Measurements from ENCODE around the gene NDUFAF2. TPM values are rescaled to one million over a fixed set of nuclear protein-coding genes. Genes with fewer than 3 reads are reported as not detected.

The NDUFAF2 gene
- total and polyA plus RNA-seq, 10 of the 15 experiments (the other 5 are each of a cell fraction or from before 2014, with no cell fraction given), result 22.4 to 121 (median 65.3) TPM

DNA sequence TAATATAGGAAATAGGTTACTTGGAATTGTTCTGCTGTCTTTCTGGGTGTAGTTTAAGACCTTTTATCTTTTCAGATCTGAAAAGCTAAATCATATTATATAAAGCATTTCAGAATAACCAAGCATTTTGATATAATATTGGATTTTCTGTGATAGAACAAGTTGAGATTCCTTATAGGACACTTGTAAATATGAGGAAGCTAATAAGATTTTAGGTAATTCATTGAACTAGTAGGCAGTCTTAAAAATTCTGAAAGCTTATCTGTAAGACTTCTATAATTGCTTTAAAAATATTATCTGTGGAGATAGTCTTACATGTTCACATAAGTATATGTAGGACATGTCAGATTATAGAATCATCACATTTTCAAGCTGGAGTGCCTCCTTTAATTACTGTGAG is 114.5 kb downstream of the NDUFAF2 start:
- Histone ChIP-seq H3K9me3 (replicated peaks; ENCODE audit: control insufficient read depth, insufficient read depth, low read length) (no peaks in the 10 kb centered on the region; the same call in 2 of the 3 replicates), H3K27ac (ENCODE audit: control insufficient read depth, insufficient read depth) (no peak overlapping the region), H4K20me1 (ENCODE audit: control insufficient read depth, insufficient read depth) (no peaks in the 10 kb centered on the region), H3K36me3 (ENCODE audit: control insufficient read depth in 2 of 2, insufficient read depth in 2 of 2, low read length in 1 of 2) (no peaks in the 10 kb centered on the region), H3K4me3 (no peak overlapping the region), H3K4me1 (ENCODE audit: control insufficient read depth, insufficient read depth, low read length) (no peaks in the 10 kb centered on the region), H3K27me3 (replicated peaks in 1 of 2; ENCODE audit: control insufficient read depth in 2 of 2, insufficient read depth in 2 of 2, low read length in 1 of 2) (no peaks in the 10 kb centered on the region), H3K9ac (ENCODE audit: control insufficient read depth, insufficient read depth, low read length) (no peak overlapping the region), H2AFZ (ENCODE audit: control insufficient read depth, low read depth, low read length) (no peak overlapping the region), H3K79me2 (ENCODE audit: control insufficient read depth, insufficient read depth, low read length) (no peaks in the 10 kb centered on the region), H3K4me2 (ENCODE audit: control insufficient read depth, insufficient read depth) (no peak overlapping the region)
- no peak for DNase-seq (ENCODE audit: low read depth, low spot score)
- TF ChIP-seq RAD21 (IDR thresholded peaks at IDR 0.05; ENCODE audit: insufficient read depth, low read depth, low read length), result no peak
- no peak for TF ChIP-seq STAT1 (conservative IDR thresholded peaks at IDR 0.05)
- TF ChIP-seq MEF2B (IDR thresholded peaks at IDR 0.05; ENCODE audit: partially characterized antibody, poor library complexity, severe bottlenecking), result no peak
- TF ChIP-seq SPI1 (IDR thresholded peaks at IDR 0.05; ENCODE audit: borderline replicate concordance, insufficient read depth, low read depth, low read length), result no peak
- TF ChIP-seq TCF3 (IDR thresholded peaks at IDR 0.05; ENCODE audit: borderline replicate concordance, insufficient read depth, low read depth, low read length), result no peak
- TF ChIP-seq TARDBP (IDR thresholded peaks at IDR 0.05; ENCODE audit: borderline replicate concordance), result no peak
- no peak for TF ChIP-seq ZNF24 (IDR thresholded peaks at IDR 0.05)
- TF ChIP-seq, protein P1, sequence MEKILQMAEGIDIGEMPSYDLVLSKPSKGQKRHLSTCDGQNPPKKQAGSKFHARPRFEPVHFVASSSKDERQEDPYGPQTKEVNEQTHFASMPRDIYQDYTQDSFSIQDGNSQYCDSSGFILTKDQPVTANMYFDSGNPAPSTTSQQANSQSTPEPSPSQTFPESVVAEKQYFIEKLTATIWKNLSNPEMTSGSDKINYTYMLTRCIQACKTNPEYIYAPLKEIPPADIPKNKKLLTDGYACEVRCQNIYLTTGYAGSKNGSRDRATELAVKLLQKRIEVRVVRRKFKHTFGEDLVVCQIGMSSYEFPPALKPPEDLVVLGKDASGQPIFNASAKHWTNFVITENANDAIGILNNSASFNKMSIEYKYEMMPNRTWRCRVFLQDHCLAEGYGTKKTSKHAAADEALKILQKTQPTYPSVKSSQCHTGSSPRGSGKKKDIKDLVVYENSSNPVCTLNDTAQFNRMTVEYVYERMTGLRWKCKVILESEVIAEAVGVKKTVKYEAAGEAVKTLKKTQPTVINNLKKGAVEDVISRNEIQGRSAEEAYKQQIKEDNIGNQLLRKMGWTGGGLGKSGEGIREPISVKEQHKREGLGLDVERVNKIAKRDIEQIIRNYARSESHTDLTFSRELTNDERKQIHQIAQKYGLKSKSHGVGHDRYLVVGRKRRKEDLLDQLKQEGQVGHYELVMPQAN (conservative IDR thresholded peaks at IDR 0.05), result no peak
- TF ChIP-seq PAX8 (IDR thresholded peaks at IDR 0.05), result no peak
- no peak for TF ChIP-seq ZNF217 (IDR thresholded peaks at IDR 0.05)
- TF ChIP-seq SMARCA5 (IDR thresholded peaks at IDR 0.05), result no peak
- TF ChIP-seq SIX5 (IDR thresholded peaks at IDR 0.05; ENCODE audit: low read depth, low read length, severe bottlenecking), result no peak
- no peak for TF ChIP-seq CHD2 (IDR thresholded peaks at IDR 0.05; ENCODE audit: borderline replicate concordance, low read depth, low read length)
- TF ChIP-seq LARP7 (IDR thresholded peaks at IDR 0.05), result no peak
- TF ChIP-seq, protein P2, sequence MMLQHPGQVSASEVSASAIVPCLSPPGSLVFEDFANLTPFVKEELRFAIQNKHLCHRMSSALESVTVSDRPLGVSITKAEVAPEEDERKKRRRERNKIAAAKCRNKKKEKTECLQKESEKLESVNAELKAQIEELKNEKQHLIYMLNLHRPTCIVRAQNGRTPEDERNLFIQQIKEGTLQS (IDR thresholded peaks at IDR 0.05; ENCODE audit: borderline replicate concordance, extremely low read depth, low read depth, low read length), result no peak
- CTCF ChIA-PET, result interaction anchor here (0.6 to 1.6 kb wide), 9 partner anchors 11 to 602 kb away, joined by 3 to 5 read pairs (median 3); no protein-coding TSS in a partner anchor
- BruUV-seq (replicated peaks), result no TSS peak
- in situ Hi-C loops (cut with MboI), result no loop called here
- RAD21 ChIA-PET (ENCODE audit: unreplicated experiment), result interaction anchor here (1.5 kb wide), 1 partner anchor 599 kb away, joined by 11 read pairs; no protein-coding TSS in a partner anchor
- POLR2A ChIA-PET, result interaction anchor here (0.6 to 0.8 kb wide), 2 partner anchors 35 to 273 kb away, joined by 3 read pairs; partner anchors contain the start of gene ZSWIM6
- no peak for ATAC-seq
- intact Hi-C loops (cut with micrococcal nuclease; ENCODE audit: unreplicated experiment), result loop anchor here (5.0 to 10.0 kb wide), 4 partner anchors 103 to 873 kb away; partner anchors contain the start of gene SMIM15
- SMC1A ChIA-PET (ENCODE audit: uncharacterized antibody, unreplicated experiment), result interaction anchor here (1.0 to 1.3 kb wide), 4 partner anchors 19 to 600 kb away, joined by 3 to 5 read pairs (median 4); no protein-coding TSS in a partner anchor
- no peak for FAIRE-seq
